Heart left ventricle (tissue), 16 donors: Measurements from ENCODE around the gene DIP2C. TPM values are rescaled to one million over a fixed set of nuclear protein-coding genes. Genes with fewer than 3 reads are reported as not detected.

Experiments
- ATAC-seq, 4 donors: fragments of 200-7000 bp; cut with Tn5 transposase; one replicate each; pipeline ENCODE4 v1.9.1; 2020 to 2022; ENCODE audit warnings: moderate library complexity in 4 of 4, mild to moderate bottlenecking in 3 of 4, moderate number of reproducible peaks in 1 of 4
- DNase-seq, 5 donors: peaks; one replicate each; pipeline ENCODE4 v3.0.0-alpha.2; 2020
- H3K27ac ChIP-seq, 12 donors: fragments of 200-600 bp; sonication (generic) in 4 of 12; one replicate each; pipeline versions ENCODE4 v1.5.0 to v1.8.0; 2016 to 2022; ENCODE audit warnings: mild to moderate bottlenecking in 2 of 12
- H3K27me3 ChIP-seq, 9 donors: fragments of 200-600 bp; sonication (generic) in 2 of 9; one replicate each; pipeline versions ENCODE4 v1.5.1 to v1.8.0; 2016 to 2022; ENCODE audit warnings: mild to moderate bottlenecking in 3 of 9
- H3K36me3 ChIP-seq, 9 donors: fragments of 200-600 bp; sonication (generic) in 2 of 9; one replicate each; pipeline versions ENCODE4 v1.5.0 to v1.8.0; 2018 to 2022; ENCODE audit warnings: mild to moderate bottlenecking in 2 of 9
- H3K4me1 ChIP-seq, 12 donors: fragments of 200-600 bp; sonication (generic) in 4 of 12; one replicate each; pipeline versions ENCODE4 v1.5.0 to v1.8.0; 2016 to 2022; ENCODE audit warnings: mild to moderate bottlenecking in 3 of 12
- H3K4me3 ChIP-seq, 12 donors: fragments of 200-600 bp; sonication (generic) in 4 of 12; one replicate each; pipeline versions ENCODE4 v1.5.0 to v1.8.0; 2017 to 2022; ENCODE audit warnings: mild to moderate bottlenecking in 9 of 12, moderate library complexity in 4 of 12
- H3K9me3 ChIP-seq, 12 donors: fragments of 200-600 bp; sonication (generic) in 4 of 12; one replicate each; pipeline versions ENCODE4 v1.5.0 to v1.8.0; 2016 to 2022; ENCODE audit warnings: mild to moderate bottlenecking in 1 of 12
- POLR2A ChIP-seq, 2 donors: fragments of 450-650 bp; IDR thresholded peaks; one replicate each; pipeline ENCODE4 v1.6.1; 2017; ENCODE audit warnings: antibody characterized with exemption in 2 of 2, mild to moderate bottlenecking in 2 of 2, moderate library complexity in 2 of 2
- WGBS, 4 donors: extraction: QIAGEN DNeasy Blood & Tissue Kit in 2 of 4; methylation state at CpG; one replicate each; pipeline versions ENCODE4 v1.1.5 to v1.1.7; 2013 to 2018; 5-methylcytosine and 5-hydroxymethylcytosine counted together
- intact Hi-C, 10 donors: fragments of 100-400 bp; cut with DNase I; formaldehyde crosslinking; loops; one replicate each; pipeline versions ENCODE4 v1.11.1 to v1.14.2; 2022
- polyA plus RNA-seq, 2 donors: library from polyadenylated mRNA; stranded (reverse); fragments of 200-250 nt; gene quantifications; one replicate each; pipeline ENCODE4 v1.2.3, GENCODE V29; 2013
- total RNA-seq, 9 donors: library from RNA; depleted of rRNA in 2 of 9; stranded (reverse); fragments of >200 nt in 2 of 9; fragmentation: NEBNext Ultra II Directional in 3 of 9; extraction: Animal tissue kit (Norgen Biotek cat#: 25700) in 3 of 9; gene quantifications; one replicate each; pipeline versions ENCODE4 v1.1.0 to v1.2.4, GENCODE V29; 2016 to 2023
- TF ChIP-seq, protein P1 (sequence below), 12 donors: fragments of 200-600 bp; sonication (generic) in 4 of 12; IDR thresholded peaks; one replicate each; pipeline versions ENCODE4 v1.5.0 to v1.8.0; 2018 to 2022; ENCODE audit warnings: antibody characterized with exemption in 12 of 12, mild to moderate bottlenecking in 5 of 12
- donor health status: ischemic (EF 13 %, LVEDD 7.1; RV severe dilation, severe dysfunction).
- donor health status: healthy with polysubstance abuse.
- donor health status: DM: no; HTN: yes; CAD: no.
- donor health status: DM: no; HTN: no; CAD: no.
- donor health status: ischemic (EF 25% LVEDD 6.9; RV normal size, moderate dysfunction).
- donor health status: ischemic (EF 25% LVEDD 5.7; RV mildly dilated, moderate dysfunction).
- donor health status: healthy.
- donor health status: DM: yes; HTN: yes; CAD: no.
- donor health status: ischemic (EF 35%, LVEDD 5.7; RV mildly dilated, moderate dysfunction).
- donor health status: nonischemic (EF 11% LVEDD 7.7; RV severe dilation, severe dysfunction).
- donor health status: DM: yes; HTN: yes; CAD: no.
- donor health status: PGD.
- donor health status: ischemic (EF 29% LVEDD 5.4; RV normal size, mild dysfunction).
- donor health status: nonischemic (EF 23%, LVEDD 6.1; RV moderate dilation, normal function).

DIP2C gene
- total and polyA plus RNA-seq, 11 donors = 7.4 to 43.1 (median 28.5) TPM

DNA sequence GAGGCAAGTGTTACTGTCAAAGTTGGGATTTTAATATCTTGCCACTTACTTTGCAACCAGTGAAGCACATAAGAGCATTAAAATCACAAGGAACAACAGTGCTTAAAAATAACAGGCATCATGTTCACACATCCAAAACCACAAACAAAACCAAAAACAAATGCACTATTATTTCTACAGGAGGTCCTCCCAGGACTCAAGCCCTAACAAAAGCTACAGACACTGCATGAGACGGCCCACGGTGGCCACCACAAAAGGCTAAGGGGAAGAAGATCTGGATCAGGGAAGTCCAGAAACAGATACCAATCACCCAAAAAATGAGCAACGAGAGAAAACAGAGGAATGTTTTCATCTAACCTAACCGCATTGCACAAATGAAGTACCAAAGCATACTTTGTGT is 395.8 kb downstream of the DIP2C start:
- no peak for TF ChIP-seq POLR2A (IDR thresholded peaks at IDR 0.05)
- TF ChIP-seq, protein P1, sequence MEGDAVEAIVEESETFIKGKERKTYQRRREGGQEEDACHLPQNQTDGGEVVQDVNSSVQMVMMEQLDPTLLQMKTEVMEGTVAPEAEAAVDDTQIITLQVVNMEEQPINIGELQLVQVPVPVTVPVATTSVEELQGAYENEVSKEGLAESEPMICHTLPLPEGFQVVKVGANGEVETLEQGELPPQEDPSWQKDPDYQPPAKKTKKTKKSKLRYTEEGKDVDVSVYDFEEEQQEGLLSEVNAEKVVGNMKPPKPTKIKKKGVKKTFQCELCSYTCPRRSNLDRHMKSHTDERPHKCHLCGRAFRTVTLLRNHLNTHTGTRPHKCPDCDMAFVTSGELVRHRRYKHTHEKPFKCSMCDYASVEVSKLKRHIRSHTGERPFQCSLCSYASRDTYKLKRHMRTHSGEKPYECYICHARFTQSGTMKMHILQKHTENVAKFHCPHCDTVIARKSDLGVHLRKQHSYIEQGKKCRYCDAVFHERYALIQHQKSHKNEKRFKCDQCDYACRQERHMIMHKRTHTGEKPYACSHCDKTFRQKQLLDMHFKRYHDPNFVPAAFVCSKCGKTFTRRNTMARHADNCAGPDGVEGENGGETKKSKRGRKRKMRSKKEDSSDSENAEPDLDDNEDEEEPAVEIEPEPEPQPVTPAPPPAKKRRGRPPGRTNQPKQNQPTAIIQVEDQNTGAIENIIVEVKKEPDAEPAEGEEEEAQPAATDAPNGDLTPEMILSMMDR (IDR thresholded peaks at IDR 0.05) = no peak
- Histone ChIP-seq H3K9me3 (no peaks in the 10 kb centered on the region), H3K4me3 (no peak overlapping the region), H3K27ac (no peak overlapping the region), H3K27me3 (no peaks in the 10 kb centered on the region), H3K36me3 (peaks cover 0 to 33% (median 4%) of the 10 kb centered on the region in 9 donors), H3K4me1 (peaks cover 0 to 11% (median 6%) of the 10 kb centered on the region in 12 donors)
- no peak for ATAC-seq
- no peak for DNase-seq
- WGBS, 4 donors = 87 to 91% (median 88%) methylated on average over 4 of the region's 4 CpGs
- intact Hi-C loops = no loop called here

DNA sequence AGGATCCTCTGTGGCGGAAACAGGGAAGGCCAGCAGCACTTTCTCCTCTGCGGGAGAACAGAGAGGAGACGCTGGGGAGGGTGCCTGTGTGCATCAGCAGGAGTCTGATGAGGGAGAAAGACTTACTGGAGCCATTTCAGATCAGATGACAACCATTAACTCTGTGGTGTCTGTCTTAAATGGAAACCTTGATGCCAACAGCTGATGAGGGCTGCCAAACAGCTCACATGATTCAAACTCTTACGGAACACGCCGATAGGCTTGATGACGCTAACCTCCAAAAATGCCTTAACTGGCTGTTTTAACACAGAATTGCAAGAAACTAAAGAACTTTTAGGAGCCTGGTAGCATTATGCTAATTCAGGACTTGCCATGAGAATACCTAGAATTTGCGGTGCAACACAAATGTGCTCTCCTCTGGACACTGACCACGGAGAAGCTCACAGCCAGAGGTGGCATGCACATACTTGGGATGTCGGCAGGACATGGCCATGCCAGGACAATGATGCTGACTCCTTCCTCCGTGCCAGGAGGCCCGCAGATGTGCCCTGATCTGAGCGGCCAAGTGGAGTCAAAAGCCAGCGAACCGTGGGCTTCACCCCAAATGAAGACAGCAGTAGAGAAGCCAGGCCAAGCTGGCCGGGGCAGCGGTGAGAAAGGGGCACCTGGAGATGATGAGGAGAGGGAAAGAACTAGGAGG is 399.3 kb downstream of the DIP2C start:
- no peak for ATAC-seq
- Histone ChIP-seq H3K36me3 (peaks cover 0 to 67% (median 16%) of the 10 kb centered on the region in 9 donors), H3K27ac (no peak overlapping the region), H3K27me3 (no peaks in the 10 kb centered on the region), H3K9me3 (no peaks in the 10 kb centered on the region), H3K4me1 (no peaks in the 10 kb centered on the region), H3K4me3 (no peak overlapping the region)
- 86 to 96% (median 90%) methylated on average over 16 to 17 of the region's 17 CpGs for WGBS, 4 donors
- intact Hi-C loops = no loop called here
- no peak for TF ChIP-seq POLR2A (IDR thresholded peaks at IDR 0.05)
- TF ChIP-seq, protein P1 (IDR thresholded peaks at IDR 0.05) = no peak
- no peak for DNase-seq

DNA sequence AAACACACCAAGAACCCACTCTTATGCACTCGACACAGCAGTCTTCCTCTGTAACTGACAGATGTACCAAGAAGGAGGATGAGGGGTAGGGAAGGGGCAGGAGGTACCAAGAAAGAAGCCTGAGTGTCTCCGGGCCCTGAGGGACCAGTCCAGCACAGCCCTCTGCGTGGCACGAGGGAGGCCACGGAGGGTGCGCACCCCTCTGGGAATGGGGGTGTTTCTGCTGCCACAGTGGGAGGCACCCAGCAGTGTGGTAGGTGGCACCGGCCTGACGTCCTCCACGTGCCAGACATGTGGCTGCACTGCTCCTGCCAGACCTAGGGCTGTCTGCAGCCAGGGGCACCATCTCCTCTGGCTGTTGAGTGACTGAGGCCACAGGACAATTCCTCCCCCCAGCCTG is 399.9 kb downstream of the DIP2C start:
- Histone ChIP-seq H3K27me3 (no peaks in the 10 kb centered on the region), H3K27ac (no peak overlapping the region), H3K36me3 (peaks cover 0 to 71% (median 22%) of the 10 kb centered on the region in 9 donors), H3K9me3 (no peaks in the 10 kb centered on the region), H3K4me3 (no peak overlapping the region), H3K4me1 (no peaks in the 10 kb centered on the region)
- TF ChIP-seq, protein P1 (IDR thresholded peaks at IDR 0.05) = no peak
- TF ChIP-seq POLR2A (IDR thresholded peaks at IDR 0.05) = no peak
- no peak for ATAC-seq
- intact Hi-C loops = no loop called here
- DNase-seq = no peak
- WGBS, 4 donors = 92 to 96% (median 93%) methylated on average over 9 of the region's 9 CpGs

DNA sequence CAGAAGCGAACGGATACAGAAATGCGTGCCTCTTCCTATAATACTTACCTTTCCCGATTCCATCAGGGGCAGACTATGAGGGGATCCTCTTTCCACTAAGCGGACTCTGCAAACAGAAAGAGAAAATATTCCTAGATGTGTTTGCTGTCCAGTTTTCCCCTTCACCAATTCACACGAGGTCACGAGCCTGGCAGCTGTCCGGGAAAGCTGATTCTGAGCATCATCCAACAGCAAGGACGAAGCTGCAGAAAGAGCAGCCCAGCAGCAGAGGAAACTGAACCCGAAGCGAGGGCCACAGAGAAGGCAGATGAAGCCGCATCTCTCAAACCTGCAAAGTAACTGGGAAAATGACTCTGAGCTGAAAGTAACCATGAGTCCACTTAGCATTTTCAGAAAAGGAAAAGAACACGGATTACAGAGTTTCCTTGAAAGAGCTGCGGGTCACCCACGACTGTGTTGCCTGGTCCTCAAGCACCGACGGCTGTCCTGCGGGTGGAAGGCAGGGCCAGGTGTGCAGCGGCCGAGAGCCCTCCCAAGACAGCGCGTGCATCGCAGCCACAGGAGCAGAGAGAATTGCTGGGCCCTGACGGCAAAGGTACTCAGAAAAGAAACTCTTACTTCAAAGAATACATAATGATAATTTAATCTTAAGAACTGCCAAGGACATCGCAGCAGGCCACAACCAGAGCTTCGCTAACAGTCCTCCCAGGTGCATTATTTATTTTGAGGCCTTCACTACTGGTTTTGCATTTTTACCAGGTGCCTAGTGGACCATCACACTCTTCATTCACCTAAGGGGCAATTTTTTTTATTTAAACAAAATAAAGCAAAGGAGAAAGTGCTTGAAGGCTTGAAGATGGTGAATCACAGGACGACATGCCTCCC is 400.9 kb downstream of the DIP2C start:
- DNase-seq = no peak
- Histone ChIP-seq H3K9me3 (no peaks in the 10 kb centered on the region), H3K27ac (no peak overlapping the region), H3K4me3 (no peak overlapping the region), H3K36me3 (peaks cover 0 to 82% (median 28%) of the 10 kb centered on the region in 9 donors), H3K4me1 (no peaks in the 10 kb centered on the region), H3K27me3 (no peaks in the 10 kb centered on the region)
- WGBS, 4 donors = 92 to 94% (median 94%) methylated on average over 27 of the region's 27 CpGs
- intact Hi-C loops = no loop called here
- TF ChIP-seq, protein P1 (IDR thresholded peaks at IDR 0.05) = no peak
- no peak for TF ChIP-seq POLR2A (IDR thresholded peaks at IDR 0.05)
- no peak for ATAC-seq
